ENCODE data around the gene SLC26A8. TPM values are rescaled to one million over a fixed set of nuclear protein-coding genes. Genes with fewer than 3 reads are reported as not detected.

Gene SLC26A8
- polyA plus RNA-seq, 3 donors: 0.05 to 0.43 TPM; not detected in 1

GRCh38 chr6:35906499-35906846 lies 118.0 kb downstream of the SLC26A8 start:
- no peak overlapping the region for H3K27ac ChIP-seq (ENCODE audit: low read depth, low read length)
- 72 to 94% (median 89%) methylated on average over 2 of the region's 2 CpGs for WGBS, 3 donors

GRCh38 chr6:35905841-35906498 lies 118.5 kb downstream of the SLC26A8 start:
- H3K27ac ChIP-seq (ENCODE audit: low read depth, low read length): no peak overlapping the region
- 76 to 87% (median 81%) methylated on average over 8 of the region's 8 CpGs for WGBS, 3 donors

GRCh38 chr6:35905141-35905785 lies 119.2 kb downstream of the SLC26A8 start:
- no peak overlapping the region for H3K27ac ChIP-seq (ENCODE audit: low read depth, low read length)
- 62 to 78% (median 77%) methylated on average over 2 of the region's 2 CpGs for WGBS, 3 donors

- no peak overlapping the region for H3K27ac ChIP-seq (ENCODE audit: low read depth, low read length)
- WGBS, 3 donors: 93 to 98% (median 95%) methylated on average over 4 of the region's 4 CpGs
Measured at GRCh38 chr6:35903679-35904078, 120.8 kb downstream of the SLC26A8 start.

GRCh38 chr6:35900448-35900847 lies 124.0 kb downstream of the SLC26A8 start:
- WGBS, 3 donors: 92 to 96% (median 95%) methylated on average over 4 of the region's 4 CpGs
- H3K27ac ChIP-seq (ENCODE audit: low read depth, low read length): no peak overlapping the region

- no peak overlapping the region for H3K27ac ChIP-seq (ENCODE audit: low read depth, low read length)
- 98 to 100% (median 99%) methylated on average over 2 of the region's 2 CpGs for WGBS, 3 donors
Measured at GRCh38 chr6:35898003-35898402, 126.4 kb downstream of the SLC26A8 start.

GRCh38 chr6:35897486-35897885 lies 127.0 kb downstream of the SLC26A8 start:
- 98 to 99% (median 99%) methylated on average over 4 of the region's 4 CpGs for WGBS, 3 donors
- H3K27ac ChIP-seq (ENCODE audit: low read depth, low read length): no peak overlapping the region

GRCh38 chr6:35897036-35897435 lies 127.4 kb downstream of the SLC26A8 start:
- 93 to 98% (median 96%) methylated on average over 3 of the region's 3 CpGs for WGBS, 3 donors
- no peak overlapping the region for H3K27ac ChIP-seq (ENCODE audit: low read depth, low read length)

GRCh38 chr6:35896228-35896627 lies 128.2 kb downstream of the SLC26A8 start:
- no peak overlapping the region for H3K27ac ChIP-seq (ENCODE audit: low read depth, low read length)
- 97 to 100% (median 98%) methylated on average over 1 of the region's 1 CpG for WGBS, 3 donors

GRCh38 chr6:35895560-35895959 lies 128.9 kb downstream of the SLC26A8 start:
- 83 to 98% (median 96%) methylated on average over 3 of the region's 3 CpGs for WGBS, 3 donors
- H3K27ac ChIP-seq (ENCODE audit: low read depth, low read length): no peak overlapping the region

GRCh38 chr6:35894776-35895175 lies 129.7 kb downstream of the SLC26A8 start:
- 74 to 87% (median 87%) methylated on average over 2 of the region's 2 CpGs for WGBS, 3 donors

More at GRCh38 chr6:35894776-35895175, 129.7 kb downstream of the SLC26A8 start:
- no peak overlapping the region for H3K27ac ChIP-seq (ENCODE audit: low read depth, low read length)

Other genes with a start within 250 kb of the SLC26A8 start
- gene CLPSL2, start 248.0 kb downstream of the SLC26A8 start, polyA plus RNA-seq: 1 to 10 TPM in 1 of 3 donors, not detected in 2; 1.3 TPM
- not detected for gene CLPSL1, start 243.6 kb downstream of the SLC26A8 start, polyA plus RNA-seq
- gene CLPS, start 227.3 kb downstream of the SLC26A8 start, polyA plus RNA-seq: over 10,000 TPM in 1 of 3 donors, 1 to 10 TPM in 2; 2.3 to 14,955 (median 6.7) TPM
- 1 to 10 TPM in 1 of 3 donors, not detected in 2; 1.1 TPM for gene LHFPL5, start 219.3 kb downstream of the SLC26A8 start, polyA plus RNA-seq
- gene SRPK1, start 103.5 kb downstream of the SLC26A8 start, polyA plus RNA-seq: 10 to 100 TPM in 2 of 3 donors, 1 to 10 TPM in 1; 9.0 to 11.4 (median 11.0) TPM
- gene MAPK14, start 3.2 kb upstream of the SLC26A8 start, polyA plus RNA-seq: 10 to 100 TPM; 12.6 to 32.2 (median 31.1) TPM
- gene MAPK13, start 105.9 kb upstream of the SLC26A8 start, polyA plus RNA-seq: 10 to 100 TPM; 10.6 to 35.1 (median 12.1) TPM
- gene BRPF3, start 172.1 kb upstream of the SLC26A8 start, polyA plus RNA-seq: 10 to 100 TPM; 11.5 to 19.2 (median 13.8) TPM
- under 1 TPM; 0.02 to 0.22 (median 0.15) TPM for gene PNPLA1, start 245.4 kb upstream of the SLC26A8 start, polyA plus RNA-seq

All from adipose tissue (tissue), 3 donors.